ENCODE data around the gene GNPDA1.

DNA sequence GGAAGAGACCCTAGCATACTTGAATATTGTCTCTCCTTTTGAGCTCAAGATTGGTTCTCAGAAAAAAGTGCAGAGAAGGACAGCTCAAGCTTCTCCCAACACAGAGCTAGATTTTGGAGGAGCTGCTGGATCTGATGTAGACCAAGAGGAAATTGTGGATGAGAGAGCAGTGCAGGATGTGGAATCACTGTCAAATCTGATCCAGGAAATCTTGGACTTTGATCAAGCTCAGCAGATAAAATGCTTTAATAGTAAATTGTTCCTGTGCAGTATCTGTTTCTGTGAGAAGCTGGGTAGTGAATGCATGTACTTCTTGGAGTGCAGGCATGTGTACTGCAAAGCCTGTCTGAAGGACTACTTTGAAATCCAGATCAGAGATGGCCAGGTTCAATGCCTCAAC is 34.4 kb downstream of the GNPDA1 start:
- TF ChIP-seq, protein P1, sequence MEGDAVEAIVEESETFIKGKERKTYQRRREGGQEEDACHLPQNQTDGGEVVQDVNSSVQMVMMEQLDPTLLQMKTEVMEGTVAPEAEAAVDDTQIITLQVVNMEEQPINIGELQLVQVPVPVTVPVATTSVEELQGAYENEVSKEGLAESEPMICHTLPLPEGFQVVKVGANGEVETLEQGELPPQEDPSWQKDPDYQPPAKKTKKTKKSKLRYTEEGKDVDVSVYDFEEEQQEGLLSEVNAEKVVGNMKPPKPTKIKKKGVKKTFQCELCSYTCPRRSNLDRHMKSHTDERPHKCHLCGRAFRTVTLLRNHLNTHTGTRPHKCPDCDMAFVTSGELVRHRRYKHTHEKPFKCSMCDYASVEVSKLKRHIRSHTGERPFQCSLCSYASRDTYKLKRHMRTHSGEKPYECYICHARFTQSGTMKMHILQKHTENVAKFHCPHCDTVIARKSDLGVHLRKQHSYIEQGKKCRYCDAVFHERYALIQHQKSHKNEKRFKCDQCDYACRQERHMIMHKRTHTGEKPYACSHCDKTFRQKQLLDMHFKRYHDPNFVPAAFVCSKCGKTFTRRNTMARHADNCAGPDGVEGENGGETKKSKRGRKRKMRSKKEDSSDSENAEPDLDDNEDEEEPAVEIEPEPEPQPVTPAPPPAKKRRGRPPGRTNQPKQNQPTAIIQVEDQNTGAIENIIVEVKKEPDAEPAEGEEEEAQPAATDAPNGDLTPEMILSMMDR (conservative IDR thresholded peaks at IDR 0.05; ENCODE audit: low read depth, low read length): no peak
- TF ChIP-seq POLR2A (IDR thresholded peaks at IDR 0.05; ENCODE audit: low read depth, low read length) (no peak), BHLHE40 (IDR thresholded peaks at IDR 0.05; ENCODE audit: low read depth, low read length) (no peak), FOS (IDR thresholded peaks at IDR 0.05; ENCODE audit: low read depth, low read length) (no peak), RAD21 (IDR thresholded peaks at IDR 0.05; ENCODE audit: low read length) (no peak)
- TF ChIP-seq, protein P2, sequence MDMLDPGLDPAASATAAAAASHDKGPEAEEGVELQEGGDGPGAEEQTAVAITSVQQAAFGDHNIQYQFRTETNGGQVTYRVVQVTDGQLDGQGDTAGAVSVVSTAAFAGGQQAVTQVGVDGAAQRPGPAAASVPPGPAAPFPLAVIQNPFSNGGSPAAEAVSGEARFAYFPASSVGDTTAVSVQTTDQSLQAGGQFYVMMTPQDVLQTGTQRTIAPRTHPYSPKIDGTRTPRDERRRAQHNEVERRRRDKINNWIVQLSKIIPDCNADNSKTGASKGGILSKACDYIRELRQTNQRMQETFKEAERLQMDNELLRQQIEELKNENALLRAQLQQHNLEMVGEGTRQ (IDR thresholded peaks at IDR 0.05; ENCODE audit: low read depth, low read length): no peak
